ENCODE measurements around the gene EIF3L.

DNA sequence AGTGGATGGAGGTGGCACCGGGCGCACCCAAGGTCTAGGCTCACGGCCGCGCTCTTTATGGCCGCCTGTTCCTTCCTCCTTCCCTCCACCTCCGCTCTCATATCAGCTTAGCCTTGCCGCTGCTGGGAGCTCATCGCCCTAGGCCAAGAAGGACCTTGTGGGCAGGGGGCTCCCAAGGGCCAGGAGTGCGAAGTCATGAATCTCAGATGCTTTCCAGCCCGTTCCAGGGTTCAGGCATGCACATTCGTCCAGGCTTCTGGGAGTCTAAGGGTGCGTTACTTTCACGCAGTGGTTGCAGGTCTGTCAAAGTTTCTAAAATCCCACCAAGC, 30.1 kb upstream of the EIF3L start:
- TF ChIP-seq, protein P1, sequence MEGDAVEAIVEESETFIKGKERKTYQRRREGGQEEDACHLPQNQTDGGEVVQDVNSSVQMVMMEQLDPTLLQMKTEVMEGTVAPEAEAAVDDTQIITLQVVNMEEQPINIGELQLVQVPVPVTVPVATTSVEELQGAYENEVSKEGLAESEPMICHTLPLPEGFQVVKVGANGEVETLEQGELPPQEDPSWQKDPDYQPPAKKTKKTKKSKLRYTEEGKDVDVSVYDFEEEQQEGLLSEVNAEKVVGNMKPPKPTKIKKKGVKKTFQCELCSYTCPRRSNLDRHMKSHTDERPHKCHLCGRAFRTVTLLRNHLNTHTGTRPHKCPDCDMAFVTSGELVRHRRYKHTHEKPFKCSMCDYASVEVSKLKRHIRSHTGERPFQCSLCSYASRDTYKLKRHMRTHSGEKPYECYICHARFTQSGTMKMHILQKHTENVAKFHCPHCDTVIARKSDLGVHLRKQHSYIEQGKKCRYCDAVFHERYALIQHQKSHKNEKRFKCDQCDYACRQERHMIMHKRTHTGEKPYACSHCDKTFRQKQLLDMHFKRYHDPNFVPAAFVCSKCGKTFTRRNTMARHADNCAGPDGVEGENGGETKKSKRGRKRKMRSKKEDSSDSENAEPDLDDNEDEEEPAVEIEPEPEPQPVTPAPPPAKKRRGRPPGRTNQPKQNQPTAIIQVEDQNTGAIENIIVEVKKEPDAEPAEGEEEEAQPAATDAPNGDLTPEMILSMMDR (IDR thresholded peaks at IDR 0.05; ENCODE audit: extremely low read depth in 1 of 2, insufficient read depth in 1 of 2, low read depth in 1 of 2, low read length in 2 of 2) = no peak
- TF ChIP-seq JUN (IDR thresholded peaks at IDR 0.05; ENCODE audit: borderline replicate concordance, insufficient read depth, insufficient read length, low read depth) = no peak
- TF ChIP-seq POLR2A (IDR thresholded peaks at IDR 0.05; ENCODE audit: low read depth, low read length) = no peak
- no peak for TF ChIP-seq MYC (IDR thresholded peaks at IDR 0.05; ENCODE audit: low read depth, low read length)
- no peak for TF ChIP-seq POLR2AphosphoS5 (IDR thresholded peaks at IDR 0.05; ENCODE audit: insufficient read depth, low read depth, low read length)
- TF ChIP-seq, protein P2, sequence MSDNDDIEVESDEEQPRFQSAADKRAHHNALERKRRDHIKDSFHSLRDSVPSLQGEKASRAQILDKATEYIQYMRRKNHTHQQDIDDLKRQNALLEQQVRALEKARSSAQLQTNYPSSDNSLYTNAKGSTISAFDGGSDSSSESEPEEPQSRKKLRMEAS (IDR thresholded peaks at IDR 0.05; ENCODE audit: insufficient read depth, insufficient read length) = no peak
- no peak for TF ChIP-seq GATA2 (IDR thresholded peaks at IDR 0.05; ENCODE audit: insufficient read depth, insufficient read length, low read depth, low read length)
- TF ChIP-seq FOS (IDR thresholded peaks at IDR 0.05; ENCODE audit: borderline replicate concordance, insufficient read depth, low read length) = no peak

Data from endothelial cell of umbilical vein (primary cell).